Dermis blood vessel endothelial cell (primary cell): ENCODE measurements around the gene ITPRID1. TPM values are rescaled to one million over a fixed set of nuclear protein-coding genes. Genes with fewer than 3 reads are reported as not detected.

Experiments
- DNase-seq: peaks from one replicate; pipeline ENCODE4 v3.0.0; 2010
- total RNA-seq: library from RNA; depleted of rRNA; stranded (reverse); fragments of >200 nt; gene quantifications from 2 replicates; pipeline ENCODE4 v1.2.3, GENCODE V29; 2014

Gene ITPRID1
- total RNA-seq, 1 donor from 2014 or later = not detected

DNA sequence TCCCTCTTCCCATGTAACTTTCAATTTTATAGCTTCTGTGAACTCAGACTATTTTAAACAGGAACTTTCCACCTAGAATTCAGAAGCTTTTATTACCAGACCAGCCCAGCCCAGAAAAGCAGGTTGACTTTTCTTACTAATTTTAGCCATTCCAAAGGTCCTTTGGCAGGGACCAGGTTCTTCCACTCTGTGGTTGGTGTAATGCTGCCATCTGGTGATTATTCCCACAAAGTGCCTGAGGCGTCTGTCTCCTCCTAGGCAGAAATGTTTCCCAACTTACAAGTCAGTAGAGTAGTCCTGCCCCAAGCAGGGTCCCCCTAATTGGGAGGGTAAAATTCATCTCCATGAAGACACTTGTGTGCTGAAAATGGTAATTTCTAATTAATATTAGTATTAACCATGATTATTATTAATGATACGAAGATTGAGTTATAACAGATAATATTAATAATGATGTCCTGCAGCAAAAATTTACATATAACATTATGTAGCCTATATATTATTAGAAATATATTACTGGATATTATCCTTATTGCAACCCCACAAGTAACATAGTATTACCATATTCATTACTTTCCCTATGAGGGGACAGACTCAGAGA lies 120.1 kb downstream of the ITPRID1 start:
- peak; percentile 55 for DNase-seq

GRCh38 chr7:31640381-31640780 lies 126.5 kb downstream of the ITPRID1 start:
- no peak for DNase-seq

- no peak for DNase-seq
These were observed 128.8 kb downstream of the ITPRID1 start for GRCh38 chr7:31642681-31643115.

GRCh38 chr7:31646942-31647341 lies 133.1 kb downstream of the ITPRID1 start:
- DNase-seq = no peak

DNA sequence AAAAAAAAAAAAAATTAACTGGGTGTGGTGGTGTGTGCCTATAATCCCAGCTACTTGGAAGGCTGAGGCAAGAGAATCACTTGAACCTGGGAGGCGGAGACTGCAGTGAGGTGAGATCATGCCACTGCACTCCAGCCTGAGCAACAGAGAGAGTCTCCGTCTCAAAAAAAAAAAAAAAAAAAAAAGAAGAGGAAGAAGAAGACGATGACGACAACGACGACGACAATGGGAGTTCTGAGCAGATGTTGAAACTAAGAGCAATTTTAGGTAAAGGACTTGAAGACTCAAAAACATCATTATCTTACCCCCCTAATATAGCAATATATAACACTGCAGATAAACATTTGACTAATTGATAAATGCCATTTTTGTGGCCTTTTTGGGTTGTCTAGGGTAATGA lies 133.6 kb downstream of the ITPRID1 start:
- DNase-seq = no peak

DNA sequence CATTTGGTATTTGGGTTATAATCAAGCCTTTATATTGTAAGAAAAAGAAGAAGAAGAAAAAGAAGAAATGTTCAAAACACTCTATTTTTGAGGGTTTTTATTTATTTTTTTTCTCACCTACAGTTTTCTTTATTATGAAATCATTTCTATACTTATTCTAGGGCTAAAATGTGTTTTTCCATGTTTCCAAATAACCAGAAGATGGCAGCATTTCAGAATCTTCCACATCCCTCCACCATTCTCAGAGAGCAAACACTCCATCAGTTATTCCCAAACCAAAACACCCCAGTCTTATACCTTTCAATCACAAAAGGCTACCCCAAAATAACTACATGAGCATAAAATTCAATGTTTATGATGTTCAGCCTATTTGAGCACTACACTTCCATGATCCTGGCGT lies 134.4 kb downstream of the ITPRID1 start:
- peak; percentile 15 for DNase-seq

DNA sequence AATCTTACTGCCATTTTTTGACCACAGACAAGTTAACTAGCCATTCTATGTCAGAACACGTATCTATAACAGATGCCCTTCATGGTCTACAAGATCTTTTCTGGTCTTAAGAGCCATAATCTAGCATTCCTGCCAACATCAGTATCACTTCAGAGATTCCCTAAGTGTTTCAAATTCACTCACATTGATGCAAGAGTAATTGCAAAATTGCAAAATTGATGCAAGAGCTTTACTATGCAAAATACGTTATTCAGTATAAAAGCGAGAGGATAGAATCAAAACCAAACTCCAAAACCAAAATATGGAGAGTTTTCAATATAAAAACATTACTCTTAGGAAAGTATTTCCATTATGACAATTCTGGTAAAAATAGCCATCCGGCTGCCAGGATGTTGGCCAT lies 135.0 kb downstream of the ITPRID1 start:
- no peak for DNase-seq

DNA sequence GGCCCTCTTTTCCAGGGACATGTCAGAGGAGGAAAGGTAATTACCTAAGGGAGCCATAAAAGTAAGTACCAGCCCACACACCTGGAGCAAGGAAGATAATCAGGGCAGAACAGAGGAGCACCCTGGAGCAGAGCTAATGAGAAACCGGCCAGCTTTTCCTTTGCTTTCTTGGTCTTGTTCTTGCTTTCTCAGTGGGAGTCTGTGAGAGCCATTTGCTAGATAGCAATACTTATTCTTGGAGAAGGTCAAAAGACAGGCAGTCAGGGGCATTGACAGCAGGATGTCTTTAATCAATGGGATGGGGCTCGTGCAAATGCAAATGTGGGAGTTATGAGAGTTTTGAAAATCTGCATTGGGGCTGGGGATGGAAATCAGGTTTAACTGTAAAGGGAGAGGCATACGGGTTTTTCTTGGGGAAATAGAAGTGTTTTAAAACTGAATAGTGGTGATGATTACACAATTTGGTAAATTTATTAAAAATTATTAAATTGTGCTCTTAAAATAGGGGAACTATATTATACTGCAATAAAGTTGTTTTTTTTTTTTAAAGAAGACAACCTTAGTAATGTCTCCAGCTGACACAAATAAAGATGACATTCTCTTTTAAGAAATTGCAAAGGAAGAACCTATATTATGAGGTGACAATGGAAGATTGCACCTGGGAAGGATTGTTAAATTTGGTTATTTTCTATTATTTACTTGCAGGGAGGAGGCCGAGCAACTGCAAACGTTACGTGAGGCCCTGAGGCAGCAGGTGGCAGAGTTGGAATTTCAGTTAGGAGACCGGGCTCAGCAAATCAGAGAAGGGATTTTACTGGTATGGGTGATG lies 137.6 kb downstream of the ITPRID1 start:
- no peak for DNase-seq

- DNase-seq = no peak
These were observed 138.1 kb downstream of the ITPRID1 start for GRCh38 chr7:31652063-31652326.

DNA sequence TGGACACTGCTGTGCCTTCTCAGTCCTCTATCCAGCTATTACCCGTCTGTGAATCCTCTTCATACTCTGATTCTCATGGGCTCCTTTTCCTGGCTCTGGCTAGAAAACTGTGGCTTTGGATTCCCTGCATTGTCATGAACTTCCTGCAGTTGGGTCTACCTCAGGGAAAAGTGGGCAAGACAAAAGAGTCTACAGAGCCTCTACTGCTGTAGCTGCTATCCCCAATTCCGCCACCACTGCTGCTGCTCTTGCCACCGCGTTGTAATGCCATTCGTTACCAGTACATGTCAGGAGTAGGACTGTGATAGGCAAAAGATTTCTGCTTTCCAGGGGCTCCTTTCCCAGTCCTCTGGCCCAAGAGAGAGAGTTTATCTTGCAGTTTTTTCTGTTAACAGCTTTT lies 149.2 kb downstream of the ITPRID1 start:
- no peak for DNase-seq

- DNase-seq = no peak
These were observed 151.0 kb downstream of the ITPRID1 start for GRCh38 chr7:31664890-31665289.

- no peak for DNase-seq
These were observed 151.7 kb downstream of the ITPRID1 start for GRCh38 chr7:31665546-31665945.

- no peak for DNase-seq
These were observed 155.6 kb downstream of the ITPRID1 start for GRCh38 chr7:31669461-31669860.

GRCh38 chr7:31679574-31680305 lies 165.8 kb downstream of the ITPRID1 start:
- no peak for DNase-seq

GRCh38 chr7:31683445-31684225 lies 169.7 kb downstream of the ITPRID1 start:
- no peak for DNase-seq

DNA sequence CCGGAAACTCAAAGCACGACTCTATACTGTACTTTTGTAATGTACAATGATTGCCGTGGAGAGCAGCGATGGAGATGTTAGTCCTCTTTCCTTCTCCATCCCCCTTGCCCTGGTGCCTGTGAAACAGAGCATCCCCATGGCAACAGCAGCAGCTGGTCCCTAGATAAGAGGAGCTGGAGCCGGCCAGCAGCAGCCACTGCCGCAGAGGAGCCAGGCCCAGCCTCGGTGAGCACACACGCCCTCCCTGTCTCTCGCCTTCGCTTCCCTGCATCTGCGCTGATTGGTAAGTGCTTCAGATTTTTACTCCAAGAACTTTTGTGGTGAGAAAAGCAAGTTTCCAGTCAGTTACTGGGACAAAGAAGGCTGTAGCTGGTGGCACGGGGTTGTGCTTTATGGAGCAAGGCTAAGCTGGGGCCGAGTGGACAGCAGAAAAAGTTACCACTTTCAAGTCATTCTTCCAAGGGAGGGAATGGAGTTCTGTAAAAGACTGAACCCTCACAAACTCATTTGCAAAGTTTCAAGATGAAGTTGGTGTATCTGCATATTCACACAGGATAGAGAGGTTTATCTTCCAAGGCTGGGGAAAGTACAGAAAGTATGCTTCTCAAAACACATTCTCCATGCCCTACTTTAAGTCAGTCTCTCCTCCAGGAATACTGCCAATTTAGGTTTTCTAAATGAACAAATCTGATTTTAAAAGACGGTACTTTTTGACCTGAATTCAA lies 173.3 kb downstream of the ITPRID1 start, which contains the start of gene PPP1R17:
Gene PPP1R17, plus strand, starts transcription at position 192 of the 725 bp plus-strand sequence. CDS start 5,227 bp downstream, outside the sequence.
- DNase-seq = no peak

DNA sequence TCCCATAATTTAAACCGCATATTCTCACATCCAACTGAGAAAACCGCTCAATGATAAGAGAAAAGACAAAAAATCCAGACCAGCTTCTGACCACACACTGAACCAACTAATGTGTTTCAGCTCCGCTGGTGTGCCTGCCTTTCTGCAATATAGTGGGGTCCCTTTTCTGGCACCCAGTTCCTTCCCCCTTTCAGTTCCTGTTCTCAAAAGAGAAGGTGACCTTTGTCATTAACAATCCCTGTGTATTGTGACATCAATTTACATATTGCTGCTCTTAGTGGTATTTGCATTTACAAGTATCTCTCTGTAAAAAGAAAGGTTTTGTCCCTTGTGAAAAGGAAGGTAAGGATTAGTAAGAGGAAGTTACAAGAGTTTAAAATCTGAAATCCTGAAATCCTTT lies 174.5 kb downstream of the ITPRID1 start:
- DNase-seq = no peak

- no peak for DNase-seq
These were observed 175.1 kb downstream of the ITPRID1 start for GRCh38 chr7:31688996-31689395.

GRCh38 chr7:31690935-31691334 lies 177.0 kb downstream of the ITPRID1 start:
- DNase-seq = no peak

DNA sequence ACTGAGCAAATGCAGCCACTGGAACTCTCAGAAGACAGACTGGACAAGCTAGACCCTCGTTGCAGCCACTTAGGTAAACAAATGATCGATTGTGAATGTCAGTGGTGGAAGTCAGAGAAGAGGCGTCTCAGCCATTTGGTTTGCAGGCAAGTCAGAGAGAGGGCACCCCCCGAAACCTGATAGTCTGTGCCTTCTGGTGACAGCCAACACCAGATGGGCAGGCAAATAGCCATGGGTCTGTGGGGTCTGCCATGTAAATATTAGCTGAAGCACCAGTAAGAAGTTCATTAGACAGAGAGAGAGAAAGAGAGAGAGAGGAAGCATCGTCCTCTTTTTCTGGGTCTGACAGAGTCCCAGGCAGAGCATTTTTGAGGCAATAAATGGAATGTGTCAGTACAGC lies 178.6 kb downstream of the ITPRID1 start:
- no peak for DNase-seq

GRCh38 chr7:31692871-31693270 lies 179.0 kb downstream of the ITPRID1 start:
- DNase-seq = no peak
